HCT116 (cell line): ENCODE results near the gene IQGAP3. TPM values are rescaled to one million over a fixed set of nuclear protein-coding genes. Genes with fewer than 3 reads are reported as not detected.

Experiments
- ATAC-seq: fragments of 200-7000 bp; cut with Tn5 transposase; 2 replicates; pipeline ENCODE4 v1.9.1; 2020; ENCODE audit warnings: mild to moderate bottlenecking, moderate library complexity
- BruUV-seq: library from RNA; stranded (reverse); fragments of 400-500 nt; replicated peaks from 2 replicates; lab custom pipeline; 2021; lab: Mats Ljungman, UMichigan
- CTCF ChIA-PET: fragments of 300-600 bp; sonication (Branson Sonifier 250); formaldehyde crosslinking; loops from one replicate; lab custom pipeline; 2021; ENCODE audit warnings: antibody characterized with exemption; lab: Charles Lee
- POLR2A ChIA-PET: fragments of 300-600, 350-600 bp; sonication (Branson Sonifier 250); formaldehyde crosslinking; loops from one replicate; lab custom pipeline; 2021; ENCODE audit warnings: antibody characterized with exemption; lab: Charles Lee
- RAD21 ChIA-PET, 2 experiments: fragments of 300-600 bp; sonication (Branson Sonifier 250); formaldehyde crosslinking; loops; one replicate each; lab custom pipeline; 2023; ENCODE audit warnings: low total read pairs in 2 of 2; ENCODE audit not compliant: uncharacterized antibody in 2 of 2, unreplicated experiment in 2 of 2, low non-redundant PET in 1 of 2; lab: Charles Lee
- DNase-seq: peaks from one replicate; pipeline ENCODE4 v3.0.0-alpha.2; 2010; ENCODE audit warnings: low read depth, low spot score
- H2AFZ ChIP-seq: fragments of 200-600 bp; shearing (Covaris generic), sonication (generic); 2 replicates; pipeline ENCODE4 v1.6.1; 2017; ENCODE audit warnings: low read depth, mixed run types, mixed read lengths, antibody characterized with exemption, low read length; ENCODE audit not compliant: poor library complexity, severe bottlenecking
- H3K27ac ChIP-seq: 2 replicates; pipeline ENCODE4 v1.5.1; 2012; ENCODE audit warnings: low read depth, low read length
- H3K27me3 ChIP-seq: fragments of 200-600 bp; sonication (generic); 2 replicates; pipeline ENCODE4 v1.6.1; 2016; ENCODE audit warnings: mixed run types, low read length, mixed read lengths; ENCODE audit not compliant: insufficient read depth
- H3K36me3 ChIP-seq, 2 experiments: fragments of 200-500 bp in 1 of 2; fragments of 200-600 bp in 1 of 2; sonication (Bioruptor generic) in 1 of 2; sonication (generic) in 1 of 2; 2 replicates each; pipeline versions ENCODE4 v1.5.1 to v1.6.1; 2014 to 2016; ENCODE audit warnings: low read length in 2 of 2, inconsistent platforms in 1 of 2, mixed read lengths in 1 of 2, mixed run types in 1 of 2; ENCODE audit not compliant: insufficient read depth in 2 of 2, control insufficient read depth in 1 of 2
- H3K4me1 ChIP-seq, 2 experiments: fragments of 200-600 bp in 1 of 2; sonication (generic) in 1 of 2; 2 replicates each; pipeline versions ENCODE4 v1.5.1 to v1.6.1; 2012 to 2017; ENCODE audit warnings: low read length in 2 of 2, inconsistent platforms in 1 of 2, mild to moderate bottlenecking in 1 of 2, mixed read lengths in 1 of 2, mixed run types in 1 of 2, moderate library complexity in 1 of 2; ENCODE audit not compliant: insufficient read depth in 2 of 2, control insufficient read depth in 1 of 2
- H3K4me2 ChIP-seq: fragments of 200-600 bp; sonication (generic); 2 replicates; pipeline ENCODE4 v1.6.1; 2017; ENCODE audit warnings: mixed run types, low read length, mixed read lengths
- H3K4me3 ChIP-seq, 2 experiments: fragments of 200-600 bp in 1 of 2; sonication (generic) in 1 of 2; replicated peaks in 1 of 2; 2 replicates each; pipeline ENCODE4 v1.5.1; 2011 to 2016; ENCODE audit warnings: low read length in 2 of 2, control low read depth in 1 of 2, low read depth in 1 of 2, mild to moderate bottlenecking in 1 of 2, mixed read lengths in 1 of 2, mixed run types in 1 of 2
- H3K79me2 ChIP-seq: fragments of 200-600 bp; sonication (generic); 2 replicates; pipeline ENCODE4 v1.6.1; 2017; ENCODE audit warnings: mild to moderate bottlenecking, mixed run types, low read length, moderate library complexity, mixed read lengths; ENCODE audit not compliant: insufficient read depth
- H3K9ac ChIP-seq: fragments of 200-600 bp; sonication (generic); 2 replicates; pipeline ENCODE4 v1.6.1; 2016; ENCODE audit warnings: low read length, mixed read lengths
- H3K9me2 ChIP-seq: fragments of 200-600 bp; sonication (generic), shearing (Covaris generic); 2 replicates; pipeline ENCODE4 v1.6.1; 2017; ENCODE audit warnings: mixed run types, mild to moderate bottlenecking, moderate library complexity; ENCODE audit not compliant: insufficient read depth
- H3K9me3 ChIP-seq, 2 experiments: fragments of 200-500 bp in 1 of 2; fragments of 200-600 bp in 1 of 2; sonication (Bioruptor generic) in 1 of 2; sonication (generic) in 1 of 2; 2 replicates each; pipeline ENCODE4 v1.6.1; 2014 to 2017; ENCODE audit warnings: low read length in 2 of 2, mixed read lengths in 2 of 2, inconsistent platforms in 1 of 2, low read depth in 1 of 2, mild to moderate bottlenecking in 1 of 2, mixed run types in 1 of 2, moderate library complexity in 1 of 2; ENCODE audit not compliant: control insufficient read depth in 1 of 2, insufficient read depth in 1 of 2
- H4K20me1 ChIP-seq: fragments of 200-600 bp; sonication (generic), shearing (Covaris generic); 2 replicates; pipeline ENCODE4 v1.6.1; 2017; ENCODE audit warnings: mixed run types, mild to moderate bottlenecking, moderate library complexity; ENCODE audit not compliant: insufficient read depth
- ELF1 ChIP-seq: IDR thresholded peaks from 2 replicates; pipeline ENCODE4 v1.6.1; 2012; ENCODE audit warnings: low read depth, borderline replicate concordance
- JUND ChIP-seq: IDR thresholded peaks from 2 replicates; pipeline ENCODE4 v1.6.1; 2012
- POLR2A ChIP-seq: IDR thresholded peaks from 2 replicates; pipeline ENCODE4 v1.7.0; 2011; ENCODE audit warnings: borderline replicate concordance; ENCODE audit not compliant: insufficient read depth, insufficient read length; ENCODE audit errors: extremely low read depth
- POLR2AphosphoS5 ChIP-seq: IDR thresholded peaks from 2 replicates; pipeline ENCODE4 v1.6.1; 2011; ENCODE audit warnings: mild to moderate bottlenecking, low read depth, low read length, moderate library complexity
- intact Hi-C: fragments of 100-400 bp; cut with micrococcal nuclease; formaldehyde crosslinking; loops from 2 replicates; pipeline ENCODE4 v1.10.0; 2022
- total RNA-seq: library from RNA; stranded (reverse); gene quantifications from one replicate; pipeline ENCODE4 v1.2.1, GENCODE V29; 2021; ENCODE audit not compliant: unreplicated experiment
- TF ChIP-seq, protein P1 (sequence below), 3 experiments: fragments of 200-600 bp in 1 of 3; sonication (generic) in 1 of 3; IDR thresholded peaks in 2 of 3; conservative IDR thresholded peaks in 1 of 3; 2 replicates each; pipeline ENCODE4 v1.5.1; 2012 to 2017; ENCODE audit warnings: low read depth in 2 of 3, low read length in 2 of 3, antibody characterized with exemption in 1 of 3, borderline replicate concordance in 1 of 3, control low read depth in 1 of 3, mild to moderate bottlenecking in 1 of 3, mixed read lengths in 1 of 3, mixed run types in 1 of 3, moderate library complexity in 1 of 3; ENCODE audit not compliant: insufficient read depth in 1 of 3
- TF ChIP-seq, protein P2 (sequence below): IDR thresholded peaks from 2 replicates; pipeline ENCODE4 v1.6.1; 2012
- TF ChIP-seq, protein P3 (sequence below): IDR thresholded peaks from 2 replicates; pipeline ENCODE4 v1.6.1; 2011; ENCODE audit warnings: mild to moderate bottlenecking, low read length, moderate library complexity; ENCODE audit not compliant: insufficient replicate concordance; ENCODE audit errors: extremely low read depth

IQGAP3 gene
- total RNA-seq, 1 experiment from 2014 or later = 38.8 TPM

DNA sequence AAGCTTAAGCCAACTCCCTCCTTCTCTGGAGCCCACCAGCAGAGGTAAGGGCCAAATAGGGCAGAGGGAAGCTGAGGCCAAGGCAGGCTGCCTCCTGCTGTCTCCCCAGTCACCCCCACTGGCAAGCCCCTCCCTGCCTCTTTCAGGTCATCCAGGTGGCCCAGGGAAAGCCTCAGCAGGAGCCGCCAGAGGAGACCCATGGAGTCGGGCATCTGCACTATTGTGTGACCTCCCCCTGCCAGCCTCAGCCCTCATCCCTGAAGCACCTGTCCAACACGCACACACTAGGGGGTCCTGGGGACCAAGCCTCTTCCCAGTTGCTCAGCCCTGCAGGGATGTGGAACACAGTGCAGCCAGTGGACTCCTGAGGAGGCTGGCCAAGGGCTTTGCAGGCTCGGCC is 14.0 kb upstream of the IQGAP3 start (continued):
- TF ChIP-seq, protein P1, sequence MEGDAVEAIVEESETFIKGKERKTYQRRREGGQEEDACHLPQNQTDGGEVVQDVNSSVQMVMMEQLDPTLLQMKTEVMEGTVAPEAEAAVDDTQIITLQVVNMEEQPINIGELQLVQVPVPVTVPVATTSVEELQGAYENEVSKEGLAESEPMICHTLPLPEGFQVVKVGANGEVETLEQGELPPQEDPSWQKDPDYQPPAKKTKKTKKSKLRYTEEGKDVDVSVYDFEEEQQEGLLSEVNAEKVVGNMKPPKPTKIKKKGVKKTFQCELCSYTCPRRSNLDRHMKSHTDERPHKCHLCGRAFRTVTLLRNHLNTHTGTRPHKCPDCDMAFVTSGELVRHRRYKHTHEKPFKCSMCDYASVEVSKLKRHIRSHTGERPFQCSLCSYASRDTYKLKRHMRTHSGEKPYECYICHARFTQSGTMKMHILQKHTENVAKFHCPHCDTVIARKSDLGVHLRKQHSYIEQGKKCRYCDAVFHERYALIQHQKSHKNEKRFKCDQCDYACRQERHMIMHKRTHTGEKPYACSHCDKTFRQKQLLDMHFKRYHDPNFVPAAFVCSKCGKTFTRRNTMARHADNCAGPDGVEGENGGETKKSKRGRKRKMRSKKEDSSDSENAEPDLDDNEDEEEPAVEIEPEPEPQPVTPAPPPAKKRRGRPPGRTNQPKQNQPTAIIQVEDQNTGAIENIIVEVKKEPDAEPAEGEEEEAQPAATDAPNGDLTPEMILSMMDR (IDR thresholded peaks at IDR 0.05 in 2 of 3, conservative IDR thresholded peaks at IDR 0.05 in 1 of 3; ENCODE audit: borderline replicate concordance in 1 of 3, insufficient read depth in 1 of 3, low read depth in 2 of 3, low read length in 2 of 3) = no peak
- TF ChIP-seq, protein P2, sequence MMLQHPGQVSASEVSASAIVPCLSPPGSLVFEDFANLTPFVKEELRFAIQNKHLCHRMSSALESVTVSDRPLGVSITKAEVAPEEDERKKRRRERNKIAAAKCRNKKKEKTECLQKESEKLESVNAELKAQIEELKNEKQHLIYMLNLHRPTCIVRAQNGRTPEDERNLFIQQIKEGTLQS = no peak
- TF ChIP-seq ELF1 = no peak

DNA sequence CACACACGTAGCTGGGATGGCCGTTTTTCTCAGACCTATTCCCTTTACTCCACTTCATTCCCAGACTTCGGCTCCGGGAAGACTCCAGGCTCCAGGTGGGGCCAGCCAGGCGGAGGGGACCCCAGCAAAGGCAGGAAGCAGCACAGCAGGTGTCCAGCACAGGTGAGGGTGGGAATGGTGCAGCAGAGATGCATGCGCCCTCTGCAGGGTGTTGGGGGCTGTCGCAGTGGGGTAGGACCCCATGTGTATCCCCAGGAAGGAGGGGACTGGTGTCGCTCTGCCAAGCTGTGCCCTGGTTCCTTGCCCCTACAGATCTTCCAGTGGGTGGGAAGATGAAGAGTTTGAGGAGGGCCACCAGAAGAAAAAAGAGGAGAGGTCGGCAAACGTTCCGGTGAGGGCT is 12.4 kb upstream of the IQGAP3 start:
- ChIA-PET CTCF (interaction anchor here (1.0 to 3.0 kb wide), 4 partner anchors 15 to 127 kb away, joined by 3 to 19 read pairs (median 4); no protein-coding TSS in a partner anchor), RAD21 (no interaction called here), POLR2A (no interaction called here)
- peak; percentile 77 for ATAC-seq
- Histone ChIP-seq H3K79me2 (no peaks in the 10 kb centered on the region), H4K20me1 (no peaks in the 10 kb centered on the region), H3K9ac (no peak overlapping the region), H3K4me3 (no peak overlapping the region), H3K9me2 (no peaks in the 10 kb centered on the region), H2AFZ (peak overlapping the region; percentile 97), H3K4me1 (peaks cover 11 to 28% of the 10 kb centered on the region in 2 experiments), H3K27me3 (no peaks in the 10 kb centered on the region), H3K36me3 (no peaks in the 10 kb centered on the region), H3K4me2 (peak overlapping the region; percentile 19; the same call in 1 of the 2 replicates), H3K27ac (no peak overlapping the region), H3K9me3 (no peaks in the 10 kb centered on the region)
- DNase-seq = no peak
- BruUV-seq = no TSS peak
- TF ChIP-seq POLR2AphosphoS5 (no peak), POLR2A (no peak), JUND (no peak)
- TF ChIP-seq, protein P1 (IDR thresholded peaks at IDR 0.05 in 2 of 3, conservative IDR thresholded peaks at IDR 0.05 in 1 of 3; ENCODE audit: borderline replicate concordance in 1 of 3, insufficient read depth in 1 of 3, low read depth in 2 of 3, low read length in 2 of 3) = peak in 2 of 3 experiments; percentile 61 to 72; a peak in 5 of 6 replicates
- TF ChIP-seq, protein P3, sequence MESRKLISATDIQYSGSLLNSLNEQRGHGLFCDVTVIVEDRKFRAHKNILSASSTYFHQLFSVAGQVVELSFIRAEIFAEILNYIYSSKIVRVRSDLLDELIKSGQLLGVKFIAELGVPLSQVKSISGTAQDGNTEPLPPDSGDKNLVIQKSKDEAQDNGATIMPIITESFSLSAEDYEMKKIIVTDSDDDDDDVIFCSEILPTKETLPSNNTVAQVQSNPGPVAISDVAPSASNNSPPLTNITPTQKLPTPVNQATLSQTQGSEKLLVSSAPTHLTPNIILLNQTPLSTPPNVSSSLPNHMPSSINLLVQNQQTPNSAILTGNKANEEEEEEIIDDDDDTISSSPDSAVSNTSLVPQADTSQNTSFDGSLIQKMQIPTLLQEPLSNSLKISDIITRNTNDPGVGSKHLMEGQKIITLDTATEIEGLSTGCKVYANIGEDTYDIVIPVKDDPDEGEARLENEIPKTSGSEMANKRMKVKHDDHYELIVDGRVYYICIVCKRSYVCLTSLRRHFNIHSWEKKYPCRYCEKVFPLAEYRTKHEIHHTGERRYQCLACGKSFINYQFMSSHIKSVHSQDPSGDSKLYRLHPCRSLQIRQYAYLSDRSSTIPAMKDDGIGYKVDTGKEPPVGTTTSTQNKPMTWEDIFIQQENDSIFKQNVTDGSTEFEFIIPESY = no peak
- intact Hi-C loops = loop anchor here (1.0 to 2.0 kb wide), 2 partner anchors 23 to 128 kb away; no protein-coding TSS in a partner anchor
